ENCODE measurements around the gene GATM.
"Not testable (repeated sequence)": the region's sequence is repeated elsewhere in the genome, so short reads cannot be mapped to it uniquely, and the experiment has no call there.

Gene GATM

DNA sequence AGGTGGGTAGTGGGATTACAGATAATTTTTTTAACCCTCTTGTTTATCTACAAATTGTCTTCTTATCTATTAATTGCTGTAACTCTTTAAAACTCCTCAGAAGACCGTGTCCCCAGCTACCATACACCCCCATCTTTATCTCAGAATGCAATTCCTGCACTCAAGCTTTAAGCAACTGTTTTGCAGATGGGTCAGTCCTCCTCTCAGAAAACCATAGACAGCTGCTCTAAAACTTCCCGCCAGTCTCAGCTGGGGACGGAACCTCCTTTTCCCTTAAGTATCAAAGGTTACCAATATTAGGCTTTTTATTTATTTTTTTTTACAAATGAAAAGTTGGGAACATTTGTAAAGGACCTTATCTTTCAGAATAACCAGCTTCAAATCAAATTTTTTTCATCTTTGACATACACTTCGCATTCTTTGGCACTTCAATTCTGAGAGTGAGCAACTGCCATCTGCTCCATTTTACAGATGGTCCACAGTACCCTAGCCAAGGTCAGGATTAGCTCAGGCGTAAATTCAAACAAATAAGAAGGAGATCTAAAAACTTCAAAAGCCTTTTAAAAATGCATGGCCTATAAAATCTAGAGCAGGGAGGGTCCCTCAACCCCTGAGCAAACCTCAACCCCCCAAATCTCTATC, 1.3 kb downstream of the GATM start:
- TF ChIP-seq, protein P1, sequence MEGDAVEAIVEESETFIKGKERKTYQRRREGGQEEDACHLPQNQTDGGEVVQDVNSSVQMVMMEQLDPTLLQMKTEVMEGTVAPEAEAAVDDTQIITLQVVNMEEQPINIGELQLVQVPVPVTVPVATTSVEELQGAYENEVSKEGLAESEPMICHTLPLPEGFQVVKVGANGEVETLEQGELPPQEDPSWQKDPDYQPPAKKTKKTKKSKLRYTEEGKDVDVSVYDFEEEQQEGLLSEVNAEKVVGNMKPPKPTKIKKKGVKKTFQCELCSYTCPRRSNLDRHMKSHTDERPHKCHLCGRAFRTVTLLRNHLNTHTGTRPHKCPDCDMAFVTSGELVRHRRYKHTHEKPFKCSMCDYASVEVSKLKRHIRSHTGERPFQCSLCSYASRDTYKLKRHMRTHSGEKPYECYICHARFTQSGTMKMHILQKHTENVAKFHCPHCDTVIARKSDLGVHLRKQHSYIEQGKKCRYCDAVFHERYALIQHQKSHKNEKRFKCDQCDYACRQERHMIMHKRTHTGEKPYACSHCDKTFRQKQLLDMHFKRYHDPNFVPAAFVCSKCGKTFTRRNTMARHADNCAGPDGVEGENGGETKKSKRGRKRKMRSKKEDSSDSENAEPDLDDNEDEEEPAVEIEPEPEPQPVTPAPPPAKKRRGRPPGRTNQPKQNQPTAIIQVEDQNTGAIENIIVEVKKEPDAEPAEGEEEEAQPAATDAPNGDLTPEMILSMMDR (conservative IDR thresholded peaks at IDR 0.05; ENCODE audit: low read depth, low read length), result no peak
- no peak for DNase-seq (ENCODE audit: low read depth)
- no peak overlapping the region for H3K4me3 ChIP-seq (ENCODE audit: low read depth, low read length)

DNA sequence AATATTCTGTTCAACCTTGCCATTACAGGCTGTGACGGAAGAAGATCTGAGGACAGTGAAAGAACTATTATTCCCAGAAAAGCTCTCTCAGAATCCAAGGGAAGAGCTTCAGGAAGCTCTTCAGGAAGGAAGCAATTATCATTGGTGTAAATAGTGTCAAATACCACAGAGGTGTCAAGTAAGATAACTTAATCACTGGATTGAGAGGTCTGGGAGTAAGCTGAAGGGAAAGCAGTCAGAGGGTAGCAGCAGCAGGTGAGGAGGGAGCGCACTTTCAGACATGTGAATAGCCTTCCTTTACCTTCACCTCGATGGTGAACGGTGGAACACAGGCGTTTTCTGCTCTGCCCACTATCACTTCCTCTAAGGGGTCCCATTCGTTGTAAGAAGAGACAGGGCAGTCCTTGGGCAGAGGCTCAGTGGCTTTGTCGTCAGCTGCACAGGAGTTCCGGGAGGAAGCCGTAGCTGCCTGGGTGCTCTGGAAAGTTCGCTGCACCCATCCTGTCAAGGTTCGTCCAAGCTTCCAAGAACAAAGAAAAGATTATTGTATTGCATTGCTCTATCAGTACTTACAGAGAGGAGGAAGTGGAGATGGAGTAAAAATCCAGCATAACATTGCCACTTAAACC, 1.9 kb downstream of the GATM start:
- H3K4me3 ChIP-seq (ENCODE audit: low read depth, low read length), result no peak overlapping the region
- TF ChIP-seq, protein P1 (conservative IDR thresholded peaks at IDR 0.05; ENCODE audit: low read depth, low read length), result no peak
- no peak for DNase-seq (ENCODE audit: low read depth)

DNA sequence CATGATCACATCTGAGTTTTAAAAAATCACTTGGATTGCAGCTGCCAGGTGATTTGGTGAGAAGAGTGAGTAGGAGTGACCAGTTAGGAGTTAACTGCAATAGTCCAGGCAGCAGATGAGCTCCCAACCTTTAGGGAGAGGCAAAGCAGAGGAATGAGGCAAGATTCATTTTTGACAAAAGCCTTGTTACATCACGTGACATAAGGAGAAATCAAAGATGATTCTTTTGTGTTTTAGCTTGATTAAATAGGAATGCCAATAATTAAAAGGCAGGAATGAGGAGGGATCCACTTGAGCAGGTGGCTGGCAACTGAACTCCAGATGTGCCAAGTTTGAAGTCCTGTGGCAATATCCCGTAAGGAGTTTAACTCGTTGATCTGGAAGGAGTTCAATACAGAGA, 2.5 kb downstream of the GATM start:
- DNase-seq (ENCODE audit: low read depth), result no peak
- no peak overlapping the region for H3K4me3 ChIP-seq (ENCODE audit: low read depth, low read length)

DNA sequence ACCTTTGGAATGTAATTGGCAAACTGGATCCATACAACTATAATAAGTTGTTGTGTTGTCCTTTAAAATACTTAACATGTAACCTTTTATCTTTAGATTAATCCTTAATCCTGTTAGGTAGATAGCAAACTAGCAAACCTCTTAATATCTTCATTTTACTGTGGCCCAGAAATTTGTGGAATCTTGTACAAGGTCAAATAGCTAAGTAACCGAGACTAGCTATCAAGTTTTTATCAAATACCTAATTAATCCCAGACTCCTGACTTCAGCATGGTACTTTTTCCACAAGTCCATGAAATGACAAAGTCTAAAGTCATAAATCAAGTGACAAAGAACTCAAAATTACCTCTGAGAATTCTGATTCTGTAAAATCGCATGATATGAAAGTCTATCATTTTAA, 4.4 kb downstream of the GATM start:
- DNase-seq (ENCODE audit: low read depth), result no peak
- H3K4me3 ChIP-seq (ENCODE audit: low read depth, low read length), result no peak overlapping the region
- TF ChIP-seq, protein P1 (conservative IDR thresholded peaks at IDR 0.05; ENCODE audit: low read depth, low read length), result no peak

More for the DNA sequence above, 2.5 kb downstream of the GATM start:
- TF ChIP-seq, protein P1 (conservative IDR thresholded peaks at IDR 0.05; ENCODE audit: low read depth, low read length), result no peak

DNA sequence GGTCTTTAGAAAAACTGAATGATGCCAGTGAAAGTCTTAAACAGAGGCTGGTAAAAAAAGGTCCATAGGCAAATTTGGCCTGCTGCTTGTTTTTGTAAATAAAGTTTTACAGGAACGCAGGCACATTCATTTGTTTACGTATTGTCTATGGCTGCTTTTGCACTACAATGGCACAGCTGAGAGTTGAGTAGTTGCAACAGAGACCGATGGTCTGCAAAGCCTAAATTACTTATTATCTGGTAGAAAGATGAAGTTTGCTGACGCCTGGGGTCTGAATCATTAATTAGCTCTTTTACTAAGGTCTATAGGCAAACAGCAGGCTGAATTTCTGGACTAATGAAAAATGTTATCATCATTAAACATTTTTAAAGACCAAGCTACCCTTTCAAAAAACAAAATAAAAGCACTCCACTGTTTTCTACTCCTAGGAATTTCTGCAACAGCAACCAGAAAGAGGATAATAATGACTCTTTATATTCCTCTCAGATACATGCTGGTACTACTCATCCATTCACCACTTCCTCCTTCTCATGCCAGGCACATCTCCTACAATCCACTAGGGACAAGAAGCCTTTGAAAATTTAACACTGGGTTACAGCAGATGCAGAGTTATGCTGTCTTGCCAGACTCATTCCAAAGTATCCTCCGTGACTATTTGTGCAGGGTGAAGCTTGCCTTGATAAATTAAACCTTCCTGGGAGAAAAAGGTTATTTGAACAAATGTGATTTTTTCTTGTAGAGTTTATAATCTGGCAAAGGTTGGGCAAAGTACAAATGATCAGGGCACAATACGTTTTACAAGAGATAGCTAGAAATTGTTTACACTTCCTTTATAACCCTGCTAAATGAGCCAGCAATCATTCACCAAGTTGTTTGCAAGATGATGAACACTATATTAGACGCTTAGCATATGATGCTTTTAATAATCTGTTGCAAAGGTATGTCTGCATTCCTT, 6.0 kb downstream of the GATM start:
- TF ChIP-seq, protein P1 (conservative IDR thresholded peaks at IDR 0.05; ENCODE audit: low read depth, low read length), result no peak
- H3K4me3 ChIP-seq (ENCODE audit: low read depth, low read length), result no peak overlapping the region
- no peak for DNase-seq (ENCODE audit: low read depth)

DNA sequence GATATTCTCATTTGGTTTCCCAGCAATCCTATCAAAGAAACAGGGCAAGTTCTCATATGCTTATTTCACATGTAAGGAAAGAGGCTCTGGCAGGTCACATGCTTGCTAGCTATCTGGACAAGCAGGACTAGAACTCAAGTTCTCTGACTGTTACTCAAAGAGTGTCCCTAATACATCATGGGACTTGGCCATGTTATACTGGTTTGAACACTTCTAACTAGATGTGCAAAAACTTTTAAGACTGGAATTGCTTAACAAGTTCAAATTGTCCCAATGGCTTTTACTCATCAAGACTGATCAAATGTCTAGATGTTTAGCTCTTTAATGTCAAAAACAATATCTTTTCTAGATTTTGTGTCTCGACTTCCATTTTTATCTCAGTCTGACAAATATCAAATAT, 6.8 kb downstream of the GATM start:
- H3K4me3 ChIP-seq (ENCODE audit: low read depth, low read length), result no peak overlapping the region
- TF ChIP-seq, protein P1 (conservative IDR thresholded peaks at IDR 0.05; ENCODE audit: low read depth, low read length), result no peak
- DNase-seq (ENCODE audit: low read depth), result no peak

DNA sequence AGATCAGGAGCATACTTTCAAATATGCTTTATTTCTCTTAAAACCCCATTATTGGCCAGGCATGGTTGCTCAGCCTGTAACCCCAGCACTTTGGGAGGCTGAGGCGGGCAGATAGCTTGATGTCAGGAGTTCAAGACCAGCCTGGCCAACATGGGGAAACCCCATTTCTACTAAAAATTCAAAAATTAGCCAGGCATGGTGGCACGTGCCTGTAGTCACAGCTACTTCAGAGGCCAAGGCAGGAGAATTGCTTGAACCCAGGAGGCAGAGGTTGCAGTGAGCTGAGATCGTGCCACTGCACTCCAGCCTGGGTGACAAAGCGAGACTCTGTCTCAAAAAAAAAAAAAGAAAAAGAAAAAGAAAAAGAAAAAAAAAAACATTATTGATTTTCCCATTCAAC, 8.3 kb downstream of the GATM start:
- not testable (repeated sequence) for DNase-seq (ENCODE audit: low read depth); H3K4me3 ChIP-seq (ENCODE audit: low read depth, low read length)

DNA sequence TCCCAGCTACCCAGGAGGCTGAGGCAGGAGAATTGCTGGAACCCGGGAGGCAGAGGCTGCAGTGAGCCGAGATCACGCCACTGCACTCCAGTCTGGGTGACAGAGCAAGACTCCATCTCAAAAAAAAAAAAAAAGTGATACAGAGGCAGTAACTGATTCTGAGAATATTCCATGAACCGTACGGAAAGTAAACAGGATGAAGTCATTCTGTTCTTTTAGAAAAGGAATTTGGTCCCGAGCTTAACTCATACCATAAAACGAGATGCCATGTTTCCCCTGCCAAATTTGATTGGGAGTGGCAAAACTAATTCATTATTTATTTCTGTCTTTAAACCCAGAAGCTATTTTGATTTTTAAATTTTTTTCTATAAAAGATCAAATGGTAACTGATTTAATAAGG, 11.1 kb downstream of the GATM start:
- DNase-seq (ENCODE audit: low read depth); H3K4me3 ChIP-seq (ENCODE audit: low read depth, low read length): not testable (repeated sequence)

Measured in choroid plexus epithelial cell (primary cell).